Measurements from ENCODE around the gene TNFRSF8. TPM values are rescaled to one million over a fixed set of nuclear protein-coding genes. Genes with fewer than 3 reads are reported as not detected.

Gene TNFRSF8
- total and polyA plus RNA-seq, 2 of the 13 experiments (the other 11 are each of a cell fraction or from before 2014, with no cell fraction given): not detected

- CTCF ChIA-PET (ENCODE audit: low intra/inter-chr PET ratio, low total read pairs): no interaction called here
- H3K4me3 ChIP-seq (replicated peaks in 1 of 3; ENCODE audit: insufficient read depth in 1 of 3, low read depth in 2 of 3, low read length in 3 of 3): no peak overlapping the region
- FAIRE-seq (no peak), ATAC-seq (no peak), DNase-seq (ENCODE audit: low spot score) (no peak)
- no peaks in the 10 kb centered on the region for H3K79me2 ChIP-seq (ENCODE audit: insufficient read depth, low read length)
- no TSS peak for BruUV-seq (replicated peaks)
- TF ChIP-seq ZBTB42 (CRISPR knock-in tag; IDR thresholded peaks at IDR 0.05): no peak
- TF ChIP-seq ZNF629 (CRISPR knock-in tag; conservative IDR thresholded peaks at IDR 0.05): peak; percentile 45
- no peak overlapping the region for H3K9ac ChIP-seq (ENCODE audit: insufficient read depth, low read depth, low read length)
- in situ Hi-C loops (cut with HindIII; ENCODE audit: extremely low pct_ligation_motif_present, low pct_unique_long_range_greater_than_20kb): no loop called here
- H2AFZ ChIP-seq (ENCODE audit: low read length): no peak overlapping the region
- peaks cover 10 to 41% of the 10 kb centered on the region in 2 experiments; a peak in 4 of 5 replicates for H3K27me3 ChIP-seq (ENCODE audit: control insufficient read depth in 1 of 2, insufficient read depth in 2 of 2, low read length in 2 of 2)
- H3K9me3 ChIP-seq (ENCODE audit: low read length): no peaks in the 10 kb centered on the region
- no peaks in the 10 kb centered on the region for H4K20me1 ChIP-seq (ENCODE audit: insufficient read depth, low read length)
- 65% methylated on average over 7 of the region's 7 CpGs for WGBS (ENCODE audit: low lambda C conversion rate)
- no peak overlapping the region for H3K27ac ChIP-seq (ENCODE audit: extremely low read length, insufficient read depth, low read length)
- no peaks in the 10 kb centered on the region for H3K36me3 ChIP-seq (replicated peaks in 1 of 2; ENCODE audit: control insufficient read depth in 1 of 2, insufficient read depth in 2 of 2, low read length in 2 of 2)
- no peak overlapping the region for H3K4me2 ChIP-seq (ENCODE audit: low read depth, low read length)
- POLR2A ChIA-PET: no interaction called here
- peaks cover 38% of the 10 kb centered on the region for H3K4me1 ChIP-seq (ENCODE audit: insufficient read depth, low read length)
- intact Hi-C loops (cut with micrococcal nuclease; ENCODE audit: unreplicated experiment): no loop called here
These were observed 120.1 kb downstream of the TNFRSF8 start for GRCh38 chr1:12183095-12183794.

- TF ChIP-seq ZNF816 (CRISPR knock-in tag; IDR thresholded peaks at IDR 0.05; ENCODE audit: borderline replicate concordance) (no peak), PATZ1 (CRISPR knock-in tag; IDR thresholded peaks at IDR 0.05) (peak; percentile 77)
- in situ Hi-C loops (cut with HindIII; ENCODE audit: extremely low pct_ligation_motif_present, low pct_unique_long_range_greater_than_20kb): no loop called here
- 0 out of 2 replicates have a peak overlapping the region, but pooled peaks have one; percentile 11 for H3K9ac ChIP-seq (ENCODE audit: insufficient read depth, low read depth, low read length)
- POLR2A ChIA-PET: no interaction called here
- ATAC-seq (peak; percentile 24), FAIRE-seq (no peak), DNase-seq (ENCODE audit: low spot score) (peak; percentile 29)
- peak overlapping the region in 1 of 3 experiments; percentile 12; a peak in 2 of 6 replicates for H3K4me3 ChIP-seq (replicated peaks in 1 of 3; ENCODE audit: insufficient read depth in 1 of 3, low read depth in 2 of 3, low read length in 3 of 3)
- H3K27me3 ChIP-seq (ENCODE audit: control insufficient read depth in 1 of 2, insufficient read depth in 2 of 2, low read length in 2 of 2): peaks cover 11 to 35% of the 10 kb centered on the region in 2 experiments; a peak in 4 of 5 replicates
- no peak overlapping the region for H3K27ac ChIP-seq (ENCODE audit: extremely low read length, insufficient read depth, low read length)
- CTCF ChIA-PET (ENCODE audit: low intra/inter-chr PET ratio, low total read pairs): no interaction called here
- BruUV-seq (replicated peaks): no TSS peak
- no peaks in the 10 kb centered on the region for H3K79me2 ChIP-seq (ENCODE audit: insufficient read depth, low read length)
- no peaks in the 10 kb centered on the region for H3K36me3 ChIP-seq (replicated peaks in 1 of 2; ENCODE audit: control insufficient read depth in 1 of 2, insufficient read depth in 2 of 2, low read length in 2 of 2)
- H3K4me1 ChIP-seq (ENCODE audit: insufficient read depth, low read length): peaks cover 44% of the 10 kb centered on the region
- intact Hi-C loops (cut with micrococcal nuclease; ENCODE audit: unreplicated experiment): no loop called here
- no peak overlapping the region for H2AFZ ChIP-seq (ENCODE audit: low read length)
- H3K4me2 ChIP-seq (ENCODE audit: low read depth, low read length): peak overlapping the region; percentile 41; the same call in 1 of the 2 replicates
- 3% methylated on average over 5 of the region's 10 CpGs for WGBS (ENCODE audit: low lambda C conversion rate)
- H4K20me1 ChIP-seq (ENCODE audit: insufficient read depth, low read length): no peaks in the 10 kb centered on the region
- no peaks in the 10 kb centered on the region for H3K9me3 ChIP-seq (ENCODE audit: low read length)
These were observed 121.0 kb downstream of the TNFRSF8 start for GRCh38 chr1:12184008-12184681.
